Parathyroid adenoma (tissue), 2 donors: ENCODE data around the gene CSNK2A2.

Source experiments
- H2AFZ ChIP-seq: fragments of 300-600 bp; sonication (generic); one replicate; pipeline ENCODE4 v1.7.0; 2017; ENCODE audit warnings: antibody characterized with exemption, mild to moderate bottlenecking
- H3K27ac ChIP-seq: fragments of 300-600 bp; sonication (generic); one replicate; pipeline ENCODE4 v1.7.0; 2017
- H3K27me3 ChIP-seq: fragments of 300-600 bp; sonication (generic); one replicate; pipeline ENCODE4 v1.7.0; 2017; ENCODE audit warnings: low read length; ENCODE audit not compliant: control insufficient read depth, insufficient read depth
- H3K36me3 ChIP-seq: fragments of 300-600 bp; sonication (generic); one replicate; pipeline ENCODE4 v1.7.0; 2017; ENCODE audit warnings: low read length; ENCODE audit not compliant: control insufficient read depth, insufficient read depth
- H3K4me1 ChIP-seq: fragments of 300-600 bp; sonication (generic); one replicate; pipeline ENCODE4 v1.7.0; 2017; ENCODE audit warnings: control low read depth
- H3K4me2 ChIP-seq: fragments of 300-600 bp; sonication (generic); one replicate; pipeline ENCODE4 v1.7.0; 2017; ENCODE audit warnings: low read length
- H3K4me3 ChIP-seq: fragments of 300-600 bp; sonication (generic); one replicate; pipeline ENCODE4 v1.7.0; 2017; ENCODE audit warnings: low read depth, low read length
- H3K79me2 ChIP-seq: fragments of 300-600 bp; sonication (generic); one replicate; pipeline ENCODE4 v1.7.0; 2017; ENCODE audit warnings: control low read depth
- H3K9ac ChIP-seq: fragments of 300-600 bp; sonication (generic); one replicate; pipeline ENCODE4 v1.7.0; 2017; ENCODE audit warnings: mild to moderate bottlenecking
- H3K9me3 ChIP-seq: fragments of 300-600 bp; sonication (generic); one replicate; pipeline ENCODE4 v1.7.0; 2017; ENCODE audit warnings: low read length; ENCODE audit not compliant: control insufficient read depth
- CTCF ChIP-seq: fragments of 300-600 bp; sonication (generic); IDR thresholded peaks from one replicate; pipeline ENCODE4 v1.7.0; 2017; ENCODE audit warnings: antibody characterized with exemption, mild to moderate bottlenecking
- donor health status: primary hyperparathyroidism.

The CSNK2A2 gene

GRCh38 chr16:58109330-58109729 is 88.6 kb downstream of the CSNK2A2 start:
- no peak for TF ChIP-seq CTCF
- H3K4me3 ChIP-seq: no peak overlapping the region
- no peak overlapping the region for H2AFZ ChIP-seq
- no peaks in the 10 kb centered on the region for H3K4me1 ChIP-seq
- peaks cover 2% of the 10 kb centered on the region for H3K79me2 ChIP-seq
- no peak overlapping the region for H3K27ac ChIP-seq
- no peak overlapping the region for H3K4me2 ChIP-seq
- H3K9me3 ChIP-seq: no peaks in the 10 kb centered on the region
- H3K27me3 ChIP-seq: no peaks in the 10 kb centered on the region
- no peaks in the 10 kb centered on the region for H3K36me3 ChIP-seq
- H3K9ac ChIP-seq: no peak overlapping the region
